Activated T-helper 17 cell treated with anti-CD3 and anti-CD28 coated beads, Interleukin-2, amount 50 U/mL, for 72 hours (primary cell): ENCODE data around the gene TRIM8. TPM values are rescaled to one million over a fixed set of nuclear protein-coding genes. Genes with fewer than 3 reads are reported as not detected.

Source experiments
- ATAC-seq: fragments of 150-1000 bp; cut with Tn5 transposase; replicated peaks from 2 replicates; pipeline ENCODE4 v1.10.0; 2021; ENCODE audit warnings: mild to moderate bottlenecking, moderate library complexity
- H3K27ac Mint-ChIP-seq: one replicate; pipeline ENCODE4 v1.8.0; 2022; ENCODE audit warnings: mixed read lengths
- H3K27me3 Mint-ChIP-seq: one replicate; pipeline ENCODE4 v1.8.0; 2022; ENCODE audit warnings: mixed read lengths
- H3K36me3 Mint-ChIP-seq: one replicate; pipeline ENCODE4 v1.8.0; 2022; ENCODE audit warnings: low read depth, mild to moderate bottlenecking, mixed read lengths
- H3K4me1 Mint-ChIP-seq: one replicate; pipeline ENCODE4 v1.8.0; 2022; ENCODE audit warnings: mixed read lengths
- H3K4me3 Mint-ChIP-seq: one replicate; pipeline ENCODE4 v1.8.0; 2022; ENCODE audit warnings: mild to moderate bottlenecking, mixed read lengths
- H3K9me3 Mint-ChIP-seq: one replicate; pipeline ENCODE4 v1.8.0; 2022; ENCODE audit warnings: mixed read lengths
- total RNA-seq, 2 donors: library from RNA; stranded (reverse); gene quantifications; one replicate each; pipeline ENCODE4 v1.2.3, GENCODE V29; 2022

The TRIM8 gene
- total RNA-seq, 2 donors from 2014 or later = 60.0 to 73.9 TPM

- Mint-ChIP-seq H3K9me3 (no peaks in the 10 kb centered on the region), H3K4me1 (peaks cover 40% of the 10 kb centered on the region), H3K27me3 (no peaks in the 10 kb centered on the region), H3K36me3 (peaks cover 73% of the 10 kb centered on the region), H3K27ac (peak overlapping the region; percentile 97), H3K4me3 (peak overlapping the region; percentile 99)
- ATAC-seq = no peak
Measured at GRCh38 chr10:102647443-102648268, 3.4 kb downstream of the TRIM8 start.

- Mint-ChIP-seq H3K27ac (peak overlapping the region; percentile 97), H3K27me3 (no peaks in the 10 kb centered on the region), H3K36me3 (peaks cover 81% of the 10 kb centered on the region), H3K4me1 (peaks cover 45% of the 10 kb centered on the region), H3K4me3 (peak overlapping the region; percentile 99), H3K9me3 (no peaks in the 10 kb centered on the region)
- ATAC-seq = no peak
Measured at GRCh38 chr10:102648269-102648888, 4.1 kb downstream of the TRIM8 start.

- H3K4me1 Mint-ChIP-seq = peaks cover 46% of the 10 kb centered on the region
- H3K36me3 Mint-ChIP-seq = peaks cover 88% of the 10 kb centered on the region
- ATAC-seq = no peak
- H3K27ac Mint-ChIP-seq = peak overlapping the region; percentile 97
- no peaks in the 10 kb centered on the region for H3K9me3 Mint-ChIP-seq
- H3K4me3 Mint-ChIP-seq = peak overlapping the region; percentile 99
- H3K27me3 Mint-ChIP-seq = no peaks in the 10 kb centered on the region
Measured at GRCh38 chr10:102648889-102649796, 4.9 kb downstream of the TRIM8 start.

- Mint-ChIP-seq H3K36me3 (peaks cover 91% of the 10 kb centered on the region), H3K27ac (peak overlapping the region; percentile 97)
Measured at GRCh38 chr10:102649797-102650654, 5.7 kb downstream of the TRIM8 start.

GRCh38 chr10:102650655-102651454 is 6.6 kb downstream of the TRIM8 start:
- Mint-ChIP-seq H3K36me3 (peaks cover 91% of the 10 kb centered on the region), H3K4me3 (peak overlapping the region; percentile 99), H3K27me3 (no peaks in the 10 kb centered on the region), H3K9me3 (no peaks in the 10 kb centered on the region), H3K4me1 (peaks cover 46% of the 10 kb centered on the region), H3K27ac (peak overlapping the region; percentile 90)
- ATAC-seq = no peak

More at GRCh38 chr10:102649797-102650654, 5.7 kb downstream of the TRIM8 start:
- Mint-ChIP-seq H3K4me3 (peak overlapping the region; percentile 99), H3K9me3 (no peaks in the 10 kb centered on the region), H3K4me1 (peaks cover 46% of the 10 kb centered on the region), H3K27me3 (no peaks in the 10 kb centered on the region)
- ATAC-seq = no peak

GRCh38 chr10:102651455-102652169 is 7.3 kb downstream of the TRIM8 start:
- H3K27me3 Mint-ChIP-seq = no peaks in the 10 kb centered on the region
- peaks cover 39% of the 10 kb centered on the region for H3K4me1 Mint-ChIP-seq
- H3K9me3 Mint-ChIP-seq = no peaks in the 10 kb centered on the region
- H3K4me3 Mint-ChIP-seq = peak overlapping the region; percentile 99
- peak overlapping the region; percentile 90 for H3K27ac Mint-ChIP-seq
- peaks cover 91% of the 10 kb centered on the region for H3K36me3 Mint-ChIP-seq
- ATAC-seq = no peak

GRCh38 chr10:102652170-102652916 is 8.1 kb downstream of the TRIM8 start:
- H3K27me3 Mint-ChIP-seq = no peaks in the 10 kb centered on the region
- H3K4me3 Mint-ChIP-seq = peak overlapping the region; percentile 99
- peaks cover 90% of the 10 kb centered on the region for H3K36me3 Mint-ChIP-seq
- peaks cover 38% of the 10 kb centered on the region for H3K4me1 Mint-ChIP-seq
- H3K9me3 Mint-ChIP-seq = no peaks in the 10 kb centered on the region
- H3K27ac Mint-ChIP-seq = peak overlapping the region; percentile 90
- ATAC-seq = peak; percentile 30

GRCh38 chr10:102653060-102653459 is 8.8 kb downstream of the TRIM8 start:
- no peak for ATAC-seq
- Mint-ChIP-seq H3K27ac (peak overlapping the region; percentile 90), H3K9me3 (no peaks in the 10 kb centered on the region), H3K4me1 (peaks cover 36% of the 10 kb centered on the region), H3K4me3 (peak overlapping the region; percentile 99), H3K36me3 (peaks cover 90% of the 10 kb centered on the region), H3K27me3 (no peaks in the 10 kb centered on the region)

- no peak for ATAC-seq
- H3K4me1 Mint-ChIP-seq = peaks cover 31% of the 10 kb centered on the region
- no peak overlapping the region for H3K4me3 Mint-ChIP-seq
- peak overlapping the region; percentile 59 for H3K27ac Mint-ChIP-seq
- no peaks in the 10 kb centered on the region for H3K27me3 Mint-ChIP-seq
- H3K9me3 Mint-ChIP-seq = no peaks in the 10 kb centered on the region
- peaks cover 83% of the 10 kb centered on the region for H3K36me3 Mint-ChIP-seq
Measured at GRCh38 chr10:102654566-102654965, 10.3 kb downstream of the TRIM8 start.

GRCh38 chr10:102654969-102655368 is 10.7 kb downstream of the TRIM8 start:
- no peaks in the 10 kb centered on the region for H3K27me3 Mint-ChIP-seq
- no peak overlapping the region for H3K4me3 Mint-ChIP-seq
- no peaks in the 10 kb centered on the region for H3K9me3 Mint-ChIP-seq
- H3K4me1 Mint-ChIP-seq = peaks cover 31% of the 10 kb centered on the region
- peak overlapping the region; percentile 59 for H3K27ac Mint-ChIP-seq
- no peak for ATAC-seq
- H3K36me3 Mint-ChIP-seq = peaks cover 83% of the 10 kb centered on the region

- Mint-ChIP-seq H3K27me3 (no peaks in the 10 kb centered on the region), H3K36me3 (peaks cover 73% of the 10 kb centered on the region), H3K4me3 (no peak overlapping the region), H3K4me1 (peaks cover 34% of the 10 kb centered on the region), H3K27ac (no peak overlapping the region), H3K9me3 (no peaks in the 10 kb centered on the region)
- ATAC-seq = no peak
Measured at GRCh38 chr10:102656026-102656425, 11.7 kb downstream of the TRIM8 start.

- no peaks in the 10 kb centered on the region for H3K27me3 Mint-ChIP-seq
- no peak for ATAC-seq
- peaks cover 33% of the 10 kb centered on the region for H3K4me1 Mint-ChIP-seq
- peaks cover 67% of the 10 kb centered on the region for H3K36me3 Mint-ChIP-seq
- no peaks in the 10 kb centered on the region for H3K9me3 Mint-ChIP-seq
- no peak overlapping the region for H3K27ac Mint-ChIP-seq
- peak overlapping the region; percentile 15 for H3K4me3 Mint-ChIP-seq
Measured at GRCh38 chr10:102656791-102657371, 12.6 kb downstream of the TRIM8 start.
